ENCODE results near the gene TERT. TPM values are rescaled to one million over a fixed set of nuclear protein-coding genes. Genes with fewer than 3 reads are reported as not detected.

TERT gene
- total and polyA plus RNA-seq, 2 of the 4 experiments (the other 2 are of a cell fraction), result not detected

DNA sequence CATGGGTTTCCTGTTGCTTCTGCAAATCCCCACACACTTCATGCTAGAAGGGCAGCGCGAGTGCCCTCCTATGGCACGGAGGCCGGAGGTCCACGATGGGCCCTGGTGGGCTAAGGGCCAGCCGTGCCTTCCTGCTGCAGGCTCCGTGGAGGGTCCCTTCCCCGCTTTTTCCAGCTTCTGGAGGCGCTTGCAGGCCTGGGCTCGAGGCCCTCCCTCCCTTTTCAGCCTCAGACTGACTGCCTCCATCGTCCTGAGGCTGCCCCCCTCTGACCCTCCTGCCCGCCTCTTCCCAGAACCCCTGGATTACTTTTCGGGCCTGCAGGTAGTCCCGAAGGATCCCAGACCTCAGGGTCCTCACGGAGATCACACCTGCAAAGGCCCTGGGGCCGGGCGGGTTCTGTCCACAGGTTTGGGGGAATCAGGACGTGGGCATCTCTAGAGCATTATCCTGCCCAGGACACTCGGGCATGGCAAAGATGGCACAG lies 3.2 kb upstream of the TERT start:
- no peak overlapping the region for H3K56ac ChIP-seq (ENCODE audit: extremely low read depth, insufficient read depth, low read length)
- H3K4me3 ChIP-seq (ENCODE audit: insufficient read depth, low read depth, low read length), result no peak overlapping the region
- BruUV-seq (replicated peaks), result no TSS peak
- intact Hi-C loops (cut with micrococcal nuclease) (no loop called here), in situ Hi-C loops (cut with MboI; ENCODE audit: low sequenced_read_pairs) (no loop called here), dilution Hi-C loops (cut with HindIII; ENCODE audit: low sequenced_read_pairs, unreplicated experiment) (no loop called here)
- ChIA-PET POLR2A (ENCODE audit: unreplicated experiment) (no interaction called here), CTCF (no interaction called here)
- DNase-seq, result no peak
- no peak for ATAC-seq (ENCODE audit: low read depth)
- 59% methylated on average over 8 of the region's 19 CpGs; no CpG with 5 or more reads in 1 of the 2 experiments for WGBS, 2 experiments (ENCODE audit: extremely low coverage in 2 of 2, insufficient read length in 1 of 2)
- no peak overlapping the region for H2AFZ ChIP-seq (replicated peaks; ENCODE audit: low read length, poor library complexity)
- H2BK15ac ChIP-seq (ENCODE audit: low read depth, low read length), result no peak overlapping the region
- H3K9me3 ChIP-seq (ENCODE audit: control insufficient read depth, insufficient read depth, low read length), result no peaks in the 10 kb centered on the region
- H2BK20ac ChIP-seq (ENCODE audit: low read depth, low read length), result no peak overlapping the region
- no peak overlapping the region for H2BK120ac ChIP-seq (ENCODE audit: low read depth, low read length)
- H4K20me1 ChIP-seq (ENCODE audit: insufficient read depth, low read length), result no peaks in the 10 kb centered on the region
- H3K18ac ChIP-seq (ENCODE audit: low read depth, low read length), result no peak overlapping the region
- peaks cover 28% of the 10 kb centered on the region for H3K27me3 ChIP-seq (ENCODE audit: control insufficient read depth, insufficient read depth, low read length)
- no peak overlapping the region for H3K4me2 ChIP-seq (ENCODE audit: low read depth, low read length)
- H3K36me3 ChIP-seq (ENCODE audit: control insufficient read depth, insufficient read depth, low read length), result no peaks in the 10 kb centered on the region
- no peak overlapping the region for H4K5ac ChIP-seq (ENCODE audit: low read depth, low read length)
- no peak overlapping the region for H2BK5ac ChIP-seq (ENCODE audit: low read depth, low read length, poor library complexity, severe bottlenecking)
- no peak overlapping the region for H3K9ac ChIP-seq (ENCODE audit: low read depth, low read length)
- H3K79me1 ChIP-seq (ENCODE audit: low read depth in 1 of 2, low read length in 2 of 2), result no peaks in the 10 kb centered on the region
- H2AK9ac ChIP-seq (replicated peaks; ENCODE audit: low read depth, low read length, poor library complexity), result no peak overlapping the region
- no peak overlapping the region for H3K4ac ChIP-seq (ENCODE audit: low read depth, low read length)
- no peak overlapping the region for H3K14ac ChIP-seq (replicated peaks; ENCODE audit: low read depth, low read length)
- H4K8ac ChIP-seq (ENCODE audit: low read depth in 2 of 2, low read length in 2 of 2), result no peak overlapping the region
- no peak for TF ChIP-seq MXI1 (IDR thresholded peaks at IDR 0.05; ENCODE audit: borderline replicate concordance, low read depth, low read length)
- TF ChIP-seq POLR2A (IDR thresholded peaks at IDR 0.05; ENCODE audit: low read depth, low read length), result no peak
- TF ChIP-seq, protein P1, sequence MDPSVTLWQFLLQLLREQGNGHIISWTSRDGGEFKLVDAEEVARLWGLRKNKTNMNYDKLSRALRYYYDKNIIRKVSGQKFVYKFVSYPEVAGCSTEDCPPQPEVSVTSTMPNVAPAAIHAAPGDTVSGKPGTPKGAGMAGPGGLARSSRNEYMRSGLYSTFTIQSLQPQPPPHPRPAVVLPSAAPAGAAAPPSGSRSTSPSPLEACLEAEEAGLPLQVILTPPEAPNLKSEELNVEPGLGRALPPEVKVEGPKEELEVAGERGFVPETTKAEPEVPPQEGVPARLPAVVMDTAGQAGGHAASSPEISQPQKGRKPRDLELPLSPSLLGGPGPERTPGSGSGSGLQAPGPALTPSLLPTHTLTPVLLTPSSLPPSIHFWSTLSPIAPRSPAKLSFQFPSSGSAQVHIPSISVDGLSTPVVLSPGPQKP (IDR thresholded peaks at IDR 0.05; ENCODE audit: borderline replicate concordance, low read depth, low read length), result no peak
- TF ChIP-seq, protein P2, sequence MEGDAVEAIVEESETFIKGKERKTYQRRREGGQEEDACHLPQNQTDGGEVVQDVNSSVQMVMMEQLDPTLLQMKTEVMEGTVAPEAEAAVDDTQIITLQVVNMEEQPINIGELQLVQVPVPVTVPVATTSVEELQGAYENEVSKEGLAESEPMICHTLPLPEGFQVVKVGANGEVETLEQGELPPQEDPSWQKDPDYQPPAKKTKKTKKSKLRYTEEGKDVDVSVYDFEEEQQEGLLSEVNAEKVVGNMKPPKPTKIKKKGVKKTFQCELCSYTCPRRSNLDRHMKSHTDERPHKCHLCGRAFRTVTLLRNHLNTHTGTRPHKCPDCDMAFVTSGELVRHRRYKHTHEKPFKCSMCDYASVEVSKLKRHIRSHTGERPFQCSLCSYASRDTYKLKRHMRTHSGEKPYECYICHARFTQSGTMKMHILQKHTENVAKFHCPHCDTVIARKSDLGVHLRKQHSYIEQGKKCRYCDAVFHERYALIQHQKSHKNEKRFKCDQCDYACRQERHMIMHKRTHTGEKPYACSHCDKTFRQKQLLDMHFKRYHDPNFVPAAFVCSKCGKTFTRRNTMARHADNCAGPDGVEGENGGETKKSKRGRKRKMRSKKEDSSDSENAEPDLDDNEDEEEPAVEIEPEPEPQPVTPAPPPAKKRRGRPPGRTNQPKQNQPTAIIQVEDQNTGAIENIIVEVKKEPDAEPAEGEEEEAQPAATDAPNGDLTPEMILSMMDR (conservative IDR thresholded peaks at IDR 0.05; ENCODE audit: low read depth, low read length), result no peak
- no peak for TF ChIP-seq FOS (IDR thresholded peaks at IDR 0.05; ENCODE audit: low read depth, low read length)
- no peak for TF ChIP-seq CEBPB (IDR thresholded peaks at IDR 0.05; ENCODE audit: low read depth, low read length)
- no peak for TF ChIP-seq MAFK (IDR thresholded peaks at IDR 0.05; ENCODE audit: low read depth, low read length)
- no peak for TF ChIP-seq BHLHE40 (IDR thresholded peaks at IDR 0.05; ENCODE audit: low read depth, low read length)
- TF ChIP-seq MAZ (IDR thresholded peaks at IDR 0.05; ENCODE audit: borderline replicate concordance, low read depth, low read length), result no peak
- TF ChIP-seq, protein P3, sequence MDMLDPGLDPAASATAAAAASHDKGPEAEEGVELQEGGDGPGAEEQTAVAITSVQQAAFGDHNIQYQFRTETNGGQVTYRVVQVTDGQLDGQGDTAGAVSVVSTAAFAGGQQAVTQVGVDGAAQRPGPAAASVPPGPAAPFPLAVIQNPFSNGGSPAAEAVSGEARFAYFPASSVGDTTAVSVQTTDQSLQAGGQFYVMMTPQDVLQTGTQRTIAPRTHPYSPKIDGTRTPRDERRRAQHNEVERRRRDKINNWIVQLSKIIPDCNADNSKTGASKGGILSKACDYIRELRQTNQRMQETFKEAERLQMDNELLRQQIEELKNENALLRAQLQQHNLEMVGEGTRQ (IDR thresholded peaks at IDR 0.05; ENCODE audit: low read depth, low read length), result no peak
- TF ChIP-seq RCOR1 (IDR thresholded peaks at IDR 0.05; ENCODE audit: insufficient replicate concordance, low read length), result no peak
- no peak for TF ChIP-seq NFE2L2 (IDR thresholded peaks at IDR 0.05; ENCODE audit: low read depth, low read length)
- no peak for TF ChIP-seq RAD21 (IDR thresholded peaks at IDR 0.05; ENCODE audit: low read length)
- TF ChIP-seq CHD1 (IDR thresholded peaks at IDR 0.05; ENCODE audit: low read depth, low read length), result no peak
- no peak for TF ChIP-seq RFX5 (IDR thresholded peaks at IDR 0.05; ENCODE audit: low read depth, low read length)
- no peak for TF ChIP-seq SMC3 (IDR thresholded peaks at IDR 0.05; ENCODE audit: low read depth, low read length)
- H3K9me1 ChIP-seq (ENCODE audit: insufficient read depth, low read length), result no peaks in the 10 kb centered on the region
- no peak overlapping the region for H3K27ac ChIP-seq (ENCODE audit: insufficient read depth, low read length)
- no peak overlapping the region for H2AK5ac ChIP-seq (ENCODE audit: low read depth, low read length)
- no peaks in the 10 kb centered on the region for H3K4me1 ChIP-seq (ENCODE audit: control insufficient read depth, insufficient read depth, low read length)
- no peak overlapping the region for H4K91ac ChIP-seq (ENCODE audit: insufficient read depth, low read depth, low read length)
- H3K23ac ChIP-seq (ENCODE audit: low read depth, low read length), result no peak overlapping the region
